GM13976 (cell line): ENCODE data around the gene PODXL2.
"Not testable (repeated sequence)": the region's sequence is repeated elsewhere in the genome, so short reads cannot be mapped to it uniquely, and the experiment has no call there.

Experiments
- DNase-seq: peaks from one replicate; pipeline ENCODE4 v3.0.0; 2012; ENCODE audit warnings: low spot score
- CTCF ChIP-seq: IDR thresholded peaks from 2 replicates; pipeline ENCODE4 v1.5.1; 2012; ENCODE audit warnings: borderline replicate concordance, mild to moderate bottlenecking; ENCODE audit not compliant: insufficient read depth; ENCODE audit errors: extremely low read depth, missing control alignments, control extremely low read depth
- in situ Hi-C: fragments of 300-500 bp; cut with MboI; formaldehyde crosslinking; loops from one replicate; pipeline ENCODE4 v1.12.0; 2022; ENCODE audit warnings: low sequenced_read_pairs, mixed read lengths, inconsistent platforms; ENCODE audit not compliant: unreplicated experiment

The PODXL2 gene

GRCh38 chr3:127597020-127597771 lies 31.8 kb upstream of the PODXL2 start:
- DNase-seq = no peak
- in situ Hi-C loops = no loop called here
- TF ChIP-seq CTCF = no peak

- DNase-seq = no peak
- in situ Hi-C loops = no loop called here
- no peak for TF ChIP-seq CTCF
Observed at GRCh38 chr3:127598841-127599570, 30.0 kb upstream of the PODXL2 start.

- no peak for TF ChIP-seq CTCF
- no peak for DNase-seq
- in situ Hi-C loops = no loop called here
Observed at GRCh38 chr3:127600749-127601456, 28.1 kb upstream of the PODXL2 start.

- in situ Hi-C loops = no loop called here
- DNase-seq = no peak
Observed at GRCh38 chr3:127604035-127604434, 24.9 kb upstream of the PODXL2 start.

GRCh38 chr3:127604546-127605165 lies 24.3 kb upstream of the PODXL2 start:
- in situ Hi-C loops = no loop called here
- DNase-seq = no peak
- no peak for TF ChIP-seq CTCF

More at GRCh38 chr3:127604035-127604434, 24.9 kb upstream of the PODXL2 start:
- TF ChIP-seq CTCF = no peak

GRCh38 chr3:127605547-127605946 lies 23.4 kb upstream of the PODXL2 start:
- in situ Hi-C loops = not testable (repeated sequence)

More at GRCh38 chr3:127605547-127605946, 23.4 kb upstream of the PODXL2 start:
- DNase-seq = not testable (repeated sequence)
